Measurements from ENCODE around the gene WDR82.

The WDR82 gene

DNA sequence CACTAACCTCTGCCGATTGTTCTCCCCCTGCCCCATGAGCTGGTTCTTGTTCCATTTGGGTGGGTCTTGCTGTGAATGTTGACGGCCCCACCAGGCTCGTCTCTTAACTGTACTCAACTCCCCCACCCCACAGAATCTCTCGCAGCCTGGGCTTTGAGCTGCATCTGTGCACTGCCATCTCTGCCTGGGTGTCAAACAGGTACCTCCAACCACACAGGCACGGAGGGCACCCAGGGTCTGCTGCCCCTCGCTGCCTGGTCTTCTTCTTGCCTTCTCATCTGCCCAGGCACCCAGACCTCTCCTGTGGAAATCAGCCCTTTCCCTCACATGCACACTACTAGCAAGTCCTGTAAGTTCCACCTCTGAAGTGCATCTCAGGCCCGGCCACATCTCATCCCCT lies 63.1 kb downstream of the WDR82 start:
- no peak for TF ChIP-seq CTCF (IDR thresholded peaks at IDR 0.05; ENCODE audit: borderline replicate concordance, insufficient read depth, low read depth, low read length)
- H3K4me3 ChIP-seq (ENCODE audit: low read depth, low read length), result no peak overlapping the region

DNA sequence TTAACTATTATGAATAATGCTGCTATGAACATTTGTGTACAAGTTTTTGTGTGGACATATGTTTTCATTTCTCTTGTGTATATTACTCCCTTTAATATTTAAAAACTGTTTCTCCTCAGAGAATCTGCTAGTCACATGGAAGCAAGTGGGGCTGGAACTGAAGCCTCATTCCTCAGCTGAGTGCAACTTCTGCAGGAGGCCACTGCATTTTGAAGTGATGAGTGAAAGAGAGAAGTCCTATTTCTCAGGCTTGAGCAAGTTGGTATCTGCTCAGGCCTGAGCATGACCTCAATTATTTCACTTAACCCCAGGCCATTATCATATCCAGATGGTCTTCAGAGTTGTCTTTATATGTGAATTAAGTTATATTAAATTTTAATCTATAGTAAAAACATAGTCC lies 64.5 kb downstream of the WDR82 start:
- H3K4me3 ChIP-seq (ENCODE audit: low read depth, low read length), result no peak overlapping the region
- TF ChIP-seq CTCF (IDR thresholded peaks at IDR 0.05; ENCODE audit: borderline replicate concordance, insufficient read depth, low read depth, low read length), result no peak

DNA sequence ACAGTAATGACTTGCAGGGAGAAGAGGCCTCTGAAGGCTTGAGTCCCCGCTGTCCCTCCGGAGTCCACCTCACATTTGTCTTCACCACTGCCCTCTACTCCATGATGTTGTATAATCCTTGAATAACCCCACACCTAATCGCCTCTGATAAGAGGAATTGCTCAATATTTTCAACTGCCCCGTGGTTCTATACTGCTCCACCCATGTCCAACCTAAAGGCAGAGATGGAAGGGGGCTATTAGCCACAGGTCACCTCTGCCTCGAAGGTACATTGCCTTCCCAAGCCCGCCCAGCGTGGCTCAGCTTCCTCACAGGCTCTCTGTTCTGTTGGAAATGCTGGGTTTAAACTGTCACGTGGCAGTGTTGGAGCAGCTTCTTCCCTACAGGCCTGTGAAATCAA lies 65.4 kb downstream of the WDR82 start:
- H3K4me3 ChIP-seq (ENCODE audit: low read depth, low read length), result no peak overlapping the region
- no peak for TF ChIP-seq CTCF (IDR thresholded peaks at IDR 0.05; ENCODE audit: borderline replicate concordance, insufficient read depth, low read depth, low read length)

DNA sequence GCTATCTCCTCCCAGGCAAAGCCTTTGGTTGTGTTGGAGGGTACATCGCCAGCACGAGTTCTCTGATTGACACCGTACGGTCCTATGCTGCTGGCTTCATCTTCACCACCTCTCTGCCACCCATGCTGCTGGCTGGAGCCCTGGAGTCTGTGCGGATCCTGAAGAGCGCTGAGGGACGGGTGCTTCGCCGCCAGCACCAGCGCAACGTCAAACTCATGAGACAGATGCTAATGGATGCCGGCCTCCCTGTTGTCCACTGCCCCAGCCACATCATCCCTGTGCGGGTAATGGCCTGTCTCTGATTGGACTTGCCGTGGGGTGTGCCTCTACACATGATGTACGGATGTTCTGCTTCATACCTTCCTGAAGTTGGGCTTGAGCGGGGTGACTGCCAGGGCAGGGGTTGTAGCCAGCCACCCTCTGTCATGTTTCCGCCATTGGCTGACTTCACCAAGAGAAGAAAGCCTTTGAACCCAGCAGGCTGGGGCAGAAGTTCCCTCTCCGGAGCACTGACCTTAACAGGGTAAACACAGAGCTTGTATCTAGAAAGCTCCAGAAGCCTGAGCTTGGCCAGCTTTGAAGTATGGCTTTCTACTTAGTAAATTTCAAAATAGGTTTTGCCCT lies 67.1 kb downstream of the WDR82 start:
- no peak for TF ChIP-seq CTCF (IDR thresholded peaks at IDR 0.05; ENCODE audit: borderline replicate concordance, insufficient read depth, low read depth, low read length)
- no peak overlapping the region for H3K4me3 ChIP-seq (ENCODE audit: low read depth, low read length)

GRCh38 chr3:52210550-52211046 lies 67.9 kb downstream of the WDR82 start:
- no peak for TF ChIP-seq CTCF (IDR thresholded peaks at IDR 0.05; ENCODE audit: borderline replicate concordance, insufficient read depth, low read depth, low read length)
- H3K4me3 ChIP-seq (ENCODE audit: low read depth, low read length), result no peak overlapping the region

DNA sequence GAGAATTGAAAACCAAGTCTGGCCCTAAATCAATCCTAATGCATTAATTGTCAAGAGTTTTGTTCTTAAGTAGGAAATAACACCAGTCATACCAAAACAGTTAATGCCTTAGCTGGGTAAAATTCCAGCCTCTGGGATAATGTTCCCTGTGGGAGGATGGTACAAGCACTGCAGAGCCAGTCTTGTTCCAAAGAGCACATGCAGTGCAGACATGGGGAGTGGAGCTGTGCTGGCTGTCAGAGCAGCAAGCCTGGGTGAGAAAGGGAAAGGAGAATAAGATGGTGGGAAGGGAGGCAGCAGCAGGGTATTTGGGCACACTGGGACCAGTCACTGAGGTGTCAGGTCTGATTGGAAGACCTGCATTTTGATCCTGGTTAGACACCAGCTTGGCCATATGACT lies 68.4 kb downstream of the WDR82 start:
- no peak overlapping the region for H3K4me3 ChIP-seq (ENCODE audit: low read depth, low read length)

More for the DNA sequence above, 68.4 kb downstream of the WDR82 start:
- no peak for TF ChIP-seq CTCF (IDR thresholded peaks at IDR 0.05; ENCODE audit: borderline replicate concordance, insufficient read depth, low read depth, low read length)

Measured in GM12875 (cell line).